CD4-positive, alpha-beta memory T cell (primary cell): Measurements from ENCODE around the gene HDDC2. TPM values are rescaled to one million over a fixed set of nuclear protein-coding genes. Genes with fewer than 3 reads are reported as not detected.

ENCODE experiments used
- CTCF ChIA-PET: fragments of 350-600 bp; sonication (Branson Sonifier 250); formaldehyde crosslinking; loops from one replicate; lab custom pipeline; 2021; ENCODE audit warnings: inconsistent platforms; ENCODE audit not compliant: partially characterized antibody; lab: Charles Lee
- POLR2A ChIA-PET: fragments of 350-600 bp; sonication (Branson Sonifier 250); formaldehyde crosslinking; loops from one replicate; lab custom pipeline; 2021; ENCODE audit not compliant: partially characterized antibody; lab: Charles Lee
- DNase-seq, 5 donors: peaks; one replicate each; pipeline versions ENCODE4 v3.0.0 to v3.0.0-alpha.2; 2020 to 2022; ENCODE audit warnings: mixed read lengths in 1 of 5
- H3K27ac ChIP-seq: one replicate; pipeline ENCODE4 v1.7.0; 2013; ENCODE audit warnings: low read depth, low read length
- H3K27me3 ChIP-seq: 2 replicates; pipeline ENCODE4 v1.7.0; 2013; ENCODE audit warnings: mild to moderate bottlenecking, low read length, moderate library complexity; ENCODE audit not compliant: insufficient read depth
- H3K36me3 ChIP-seq: 2 replicates; pipeline ENCODE4 v1.7.0; 2013; ENCODE audit warnings: mild to moderate bottlenecking, low read length, moderate library complexity; ENCODE audit not compliant: insufficient read depth
- H3K4me1 ChIP-seq: 2 replicates; pipeline ENCODE4 v1.7.0; 2013; ENCODE audit warnings: mild to moderate bottlenecking, low read length, moderate library complexity; ENCODE audit not compliant: insufficient read depth
- H3K4me3 ChIP-seq, 2 donors: one replicate each; pipeline ENCODE4 v1.7.0; 2013; ENCODE audit warnings: low read length in 2 of 2, mild to moderate bottlenecking in 1 of 2
- H3K9me3 ChIP-seq, 2 donors: one replicate each; pipeline ENCODE4 v1.7.0; 2013; ENCODE audit warnings: low read length in 2 of 2, control low read depth in 1 of 2; ENCODE audit not compliant: control insufficient read depth in 1 of 2
- H3K27ac Mint-ChIP-seq, 7 donors: one replicate each; pipeline ENCODE4 v1.8.0; 2020 to 2021; ENCODE audit warnings: mixed read lengths in 7 of 7, mild to moderate bottlenecking in 6 of 7, inconsistent platforms in 3 of 7, moderate library complexity in 3 of 7
- H3K27me3 Mint-ChIP-seq, 2 donors: one replicate each; pipeline ENCODE4 v1.8.0; 2020 to 2021; ENCODE audit warnings: mixed read lengths in 2 of 2
- H3K36me3 Mint-ChIP-seq, 2 donors: one replicate each; pipeline ENCODE4 v1.8.0; 2020 to 2021; ENCODE audit warnings: mixed read lengths in 2 of 2, inconsistent platforms in 1 of 2, mild to moderate bottlenecking in 1 of 2
- H3K4me1 Mint-ChIP-seq, 4 donors: one replicate each; pipeline ENCODE4 v1.8.0; 2020 to 2021; ENCODE audit warnings: mixed read lengths in 4 of 4, mild to moderate bottlenecking in 1 of 4
- H3K4me3 Mint-ChIP-seq, 8 donors: one replicate each; pipeline ENCODE4 v1.8.0; 2020 to 2021; ENCODE audit warnings: mixed read lengths in 8 of 8, mild to moderate bottlenecking in 7 of 8, moderate library complexity in 6 of 8, inconsistent platforms in 3 of 8
- H3K9me3 Mint-ChIP-seq, 8 donors: one replicate each; pipeline ENCODE4 v1.8.0; 2020 to 2021; ENCODE audit warnings: mixed read lengths in 8 of 8, mild to moderate bottlenecking in 5 of 8, inconsistent platforms in 3 of 8, moderate library complexity in 1 of 8
- intact Hi-C: fragments of 100-400 bp; cut with micrococcal nuclease; formaldehyde crosslinking; loops from one replicate; pipeline ENCODE4 v1.15.1; 2023
- polyA plus RNA-seq, 2 donors: library from polyadenylated mRNA; unstranded; fragments of 300-500 nt; fragmentation: Illumina TruSeq; gene quantifications; one replicate each; pipeline ENCODE4 v1.2.3, GENCODE V29; 2021
- total RNA-seq, 2 experiments: library from RNA; stranded (reverse); gene quantifications; one replicate each; pipeline ENCODE4 v1.2.3, GENCODE V29; 2021

The HDDC2 gene
- total and polyA plus RNA-seq, 4 experiments from 2014 or later: 49.5 to 128 (median 75.3) TPM

DNA sequence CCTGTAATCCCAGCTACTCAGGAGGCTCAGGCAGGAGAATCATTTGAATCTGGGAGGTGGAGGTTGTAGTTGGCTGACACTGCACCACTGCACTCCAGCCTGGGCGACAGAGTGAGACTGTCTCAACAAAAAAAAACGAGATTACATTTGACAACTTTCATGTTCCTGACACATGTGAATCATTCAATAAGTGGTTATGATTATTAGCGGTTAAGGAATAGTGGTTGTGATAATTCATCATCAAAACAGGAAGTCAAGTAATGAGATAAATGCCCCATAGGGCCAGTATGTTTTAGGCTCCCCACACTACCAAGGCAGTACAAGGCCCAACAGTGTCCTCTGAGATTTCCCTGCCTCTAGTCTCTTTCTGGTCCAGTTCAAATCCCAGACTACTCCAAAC is 2.5 kb downstream of the HDDC2 start:
- Mint-ChIP-seq H3K9me3 (peaks cover 0 to 3% (median 0%) of the 10 kb centered on the region in 8 donors), H3K36me3 (peaks cover 34 to 55% of the 10 kb centered on the region in 2 donors), H3K27ac (peak overlapping the region; percentile 34 to 97 (median 78)), H3K4me3 (peak overlapping the region; percentile 17 to 97 (median 84)), H3K27me3 (no peaks in the 10 kb centered on the region), H3K4me1 (peaks cover 54 to 74% (median 68%) of the 10 kb centered on the region in 4 donors)
- Histone ChIP-seq H3K4me1 (peaks cover 47% of the 10 kb centered on the region), H3K27ac (peak overlapping the region; percentile 10), H3K36me3 (peaks cover 4% of the 10 kb centered on the region), H3K27me3 (no peaks in the 10 kb centered on the region), H3K4me3 (no peak overlapping the region), H3K9me3 (no peaks in the 10 kb centered on the region)
- CTCF ChIA-PET: interaction anchor here (2.6 to 4.3 kb wide), 2 partner anchors 12 to 13 kb away, joined by 18 to 36 read pairs; no protein-coding TSS in a partner anchor
- peak in 1 of 5 donors; percentile 11 for DNase-seq
- intact Hi-C loops: no loop called here
- POLR2A ChIA-PET: no interaction called here

DNA sequence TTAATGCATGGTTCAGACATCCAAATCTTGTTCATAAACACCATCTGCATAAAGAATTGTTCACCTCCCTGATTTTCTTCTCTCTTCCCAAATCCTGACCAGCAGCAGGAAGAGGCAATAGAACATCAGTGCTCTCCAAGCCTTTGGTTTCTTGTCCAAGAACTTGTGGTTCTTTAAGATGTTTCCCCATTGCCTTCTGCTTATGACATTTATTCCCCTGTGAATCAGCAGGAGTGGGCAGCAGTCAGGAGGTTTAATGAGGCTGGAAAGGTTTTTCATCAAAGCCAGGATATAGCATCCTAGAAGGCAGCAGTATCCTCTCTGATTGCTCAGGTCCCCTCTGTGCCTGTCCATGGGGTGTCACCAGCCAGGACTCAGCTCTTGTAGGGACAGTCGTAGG is 5.3 kb downstream of the HDDC2 start:
- no peak overlapping the region for H3K27ac ChIP-seq
- Mint-ChIP-seq H3K9me3 (peaks cover 0 to 1% (median 0%) of the 10 kb centered on the region in 8 donors), H3K27me3 (no peaks in the 10 kb centered on the region), H3K4me1 (peaks cover 42 to 69% (median 58%) of the 10 kb centered on the region in 4 donors), H3K36me3 (peaks cover 52 to 74% of the 10 kb centered on the region in 2 donors), H3K4me3 (no peak overlapping the region), H3K27ac (peak overlapping the region in 2 of 7 donors; percentile 8 to 11)
- peaks cover 25% of the 10 kb centered on the region for H3K4me1 ChIP-seq
- H3K4me3 ChIP-seq: no peak overlapping the region
- H3K36me3 ChIP-seq: peaks cover 8% of the 10 kb centered on the region
- ChIA-PET POLR2A (no interaction called here), CTCF (interaction anchor here (1.1 to 2.6 kb wide), 2 partner anchors 15 to 452 kb away, joined by 3 to 18 read pairs; no protein-coding TSS in a partner anchor)
- no peak for DNase-seq
- H3K27me3 ChIP-seq: no peaks in the 10 kb centered on the region
- H3K9me3 ChIP-seq: no peaks in the 10 kb centered on the region
- intact Hi-C loops: no loop called here

DNA sequence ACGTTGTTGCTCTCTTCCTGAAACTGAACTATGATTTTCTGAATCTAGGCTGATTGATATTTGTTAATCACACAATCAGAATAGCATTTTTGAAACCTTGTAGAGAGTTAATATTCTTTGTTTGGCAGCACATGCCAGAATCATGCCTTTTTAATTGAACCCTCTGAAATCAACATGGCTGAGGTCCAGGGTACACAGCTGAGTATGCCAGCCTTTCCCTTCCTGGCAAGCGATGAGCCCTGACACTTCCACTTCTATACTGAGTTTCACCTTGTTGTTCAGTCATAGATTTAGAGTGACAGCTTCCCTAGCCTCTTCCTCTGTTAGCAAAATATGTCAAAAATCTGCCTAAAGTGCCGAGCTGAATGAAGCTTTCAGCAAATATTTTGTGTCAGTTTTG is 6.8 kb downstream of the HDDC2 start:
- H3K27me3 ChIP-seq: no peaks in the 10 kb centered on the region
- H3K27me3 Mint-ChIP-seq: no peaks in the 10 kb centered on the region
- H3K27ac Mint-ChIP-seq: peak overlapping the region in 1 of 7 donors; percentile 37
- H3K4me1 ChIP-seq: peaks cover 14% of the 10 kb centered on the region
- H3K4me1 Mint-ChIP-seq: peaks cover 32 to 55% (median 47%) of the 10 kb centered on the region in 4 donors
- H3K4me3 Mint-ChIP-seq: no peak overlapping the region
- H3K9me3 ChIP-seq: no peaks in the 10 kb centered on the region
- DNase-seq: no peak
- no peak overlapping the region for H3K4me3 ChIP-seq
- peaks cover 16% of the 10 kb centered on the region for H3K36me3 ChIP-seq
- H3K36me3 Mint-ChIP-seq: peaks cover 65 to 82% of the 10 kb centered on the region in 2 donors
- H3K27ac ChIP-seq: no peak overlapping the region
- H3K9me3 Mint-ChIP-seq: peaks cover 0 to 1% (median 0%) of the 10 kb centered on the region in 8 donors
- ChIA-PET CTCF (no interaction called here), POLR2A (no interaction called here)
- intact Hi-C loops: no loop called here

DNA sequence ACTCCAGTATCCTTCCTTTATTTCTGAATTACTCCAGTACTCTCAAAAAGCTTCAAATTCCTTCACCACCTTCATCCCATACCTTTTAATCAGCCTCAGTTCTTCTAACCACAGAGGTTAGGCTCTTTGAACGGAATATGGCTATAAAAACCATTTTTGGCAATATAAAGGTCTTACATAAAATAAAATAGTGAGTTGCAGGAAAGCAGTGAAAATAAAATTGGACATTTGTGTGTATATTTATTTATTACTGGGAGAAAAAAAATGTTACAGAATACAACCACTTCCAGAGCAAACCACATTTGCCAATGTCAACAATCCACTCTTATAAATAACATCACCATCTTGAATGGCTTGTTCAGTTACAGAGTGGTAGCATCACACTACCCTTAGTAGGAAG is 7.7 kb downstream of the HDDC2 start:
- Mint-ChIP-seq H3K27me3 (no peaks in the 10 kb centered on the region), H3K27ac (peak overlapping the region in 1 of 7 donors; percentile 54), H3K4me3 (no peak overlapping the region), H3K36me3 (peaks cover 66 to 79% of the 10 kb centered on the region in 2 donors), H3K9me3 (peaks cover 0 to 3% (median 1%) of the 10 kb centered on the region in 8 donors), H3K4me1 (peaks cover 24 to 46% (median 40%) of the 10 kb centered on the region in 4 donors)
- Histone ChIP-seq H3K27me3 (no peaks in the 10 kb centered on the region), H3K4me1 (peaks cover 5% of the 10 kb centered on the region), H3K4me3 (no peak overlapping the region), H3K9me3 (no peaks in the 10 kb centered on the region), H3K36me3 (peaks cover 16% of the 10 kb centered on the region), H3K27ac (no peak overlapping the region)
- intact Hi-C loops: no loop called here
- ChIA-PET CTCF (no interaction called here), POLR2A (interaction anchor here (1.2 to 2.3 kb wide), 2 partner anchors 7 to 487 kb away, joined by 4 to 11 read pairs; partner anchors contain the start of gene HDDC2)
- no peak for DNase-seq

DNA sequence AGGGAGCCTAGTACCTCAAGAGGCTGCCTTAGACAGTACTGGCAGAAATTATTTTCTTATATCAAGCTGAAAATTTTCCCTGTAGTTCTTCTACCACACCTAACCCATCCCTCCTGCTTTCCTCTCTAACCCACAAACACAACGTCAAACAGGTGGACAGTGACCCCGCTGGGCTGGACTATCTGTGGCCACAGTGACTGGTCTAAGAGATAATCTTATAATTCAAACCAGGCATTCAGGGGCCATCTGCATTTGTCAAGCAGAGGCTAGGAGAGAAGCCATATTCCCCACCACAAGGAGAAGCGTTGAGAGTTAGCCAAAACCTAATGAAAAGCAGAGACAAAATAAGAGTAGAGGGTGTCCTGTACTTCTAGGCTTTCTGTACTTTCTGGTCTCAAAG is 8.2 kb downstream of the HDDC2 start:
- Histone ChIP-seq H3K4me3 (no peak overlapping the region), H3K4me1 (peaks cover 4% of the 10 kb centered on the region), H3K27ac (no peak overlapping the region), H3K36me3 (peaks cover 16% of the 10 kb centered on the region), H3K27me3 (no peaks in the 10 kb centered on the region), H3K9me3 (no peaks in the 10 kb centered on the region)
- H3K9me3 Mint-ChIP-seq: peaks cover 0 to 3% (median 1%) of the 10 kb centered on the region in 8 donors
- ChIA-PET CTCF (interaction anchor here (1.7 kb wide), 1 partner anchor 18 kb away, joined by 6 read pairs; no protein-coding TSS in a partner anchor), POLR2A (interaction anchor here (1.2 to 2.3 kb wide), 2 partner anchors 8 to 488 kb away, joined by 4 to 11 read pairs; partner anchors contain the start of gene HDDC2)
- intact Hi-C loops: no loop called here
- H3K36me3 Mint-ChIP-seq: peaks cover 62 to 78% of the 10 kb centered on the region in 2 donors
- H3K27me3 Mint-ChIP-seq: no peaks in the 10 kb centered on the region
- DNase-seq: no peak
- peak overlapping the region in 1 of 7 donors; percentile 32 for H3K27ac Mint-ChIP-seq
- H3K4me1 Mint-ChIP-seq: peaks cover 24 to 43% (median 38%) of the 10 kb centered on the region in 4 donors
- no peak overlapping the region for H3K4me3 Mint-ChIP-seq

DNA sequence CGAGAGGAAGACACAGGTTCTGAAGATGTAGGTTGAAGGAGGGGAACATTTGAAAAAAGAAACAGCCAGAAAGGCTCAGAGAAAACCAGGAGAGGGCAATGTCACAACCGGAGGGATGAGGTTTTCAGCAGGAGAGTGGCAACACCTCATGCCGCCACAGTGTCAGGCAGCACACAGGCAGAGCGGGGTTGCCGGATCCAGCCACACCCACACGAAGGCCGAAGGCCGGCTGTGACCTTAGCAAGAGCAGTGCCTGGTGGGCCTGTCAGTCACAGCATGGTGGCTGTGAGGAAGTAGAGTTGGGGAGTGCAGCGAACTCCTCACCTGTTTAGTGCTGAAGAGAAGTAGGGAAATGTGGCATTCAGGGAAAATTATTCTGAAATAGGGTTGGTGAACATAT is 14.0 kb downstream of the HDDC2 start:
- POLR2A ChIA-PET: no interaction called here
- Mint-ChIP-seq H3K4me1 (peaks cover 21 to 36% (median 29%) of the 10 kb centered on the region in 4 donors), H3K27ac (no peak overlapping the region), H3K4me3 (no peak overlapping the region), H3K9me3 (peaks cover 3 to 32% (median 12%) of the 10 kb centered on the region in 8 donors), H3K36me3 (peaks cover 84 to 89% of the 10 kb centered on the region in 2 donors), H3K27me3 (no peaks in the 10 kb centered on the region)
- no peak for DNase-seq
- Histone ChIP-seq H3K27ac (no peak overlapping the region), H3K9me3 (no peaks in the 10 kb centered on the region), H3K4me1 (no peaks in the 10 kb centered on the region), H3K36me3 (peaks cover 12% of the 10 kb centered on the region), H3K27me3 (no peaks in the 10 kb centered on the region), H3K4me3 (no peak overlapping the region)
- CTCF ChIA-PET: no interaction called here
- intact Hi-C loops: no loop called here

DNA sequence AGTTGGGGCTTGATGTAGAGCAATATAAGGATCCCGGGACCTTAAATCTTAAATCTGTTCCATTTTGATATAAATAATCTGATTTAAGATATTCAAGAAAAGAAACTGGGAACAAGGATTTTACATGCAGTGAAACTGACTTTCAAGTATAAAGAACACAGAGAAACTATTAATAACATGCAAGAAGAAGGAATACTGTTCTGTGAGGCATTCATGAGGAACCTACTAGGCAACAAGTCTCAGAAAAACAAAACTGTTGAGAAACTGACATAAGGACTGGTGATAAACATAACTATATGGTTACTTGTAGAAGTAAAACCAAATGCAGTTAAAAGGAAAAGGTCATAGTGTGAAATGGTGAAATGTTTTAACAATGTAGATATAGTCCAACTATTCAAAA is 15.8 kb downstream of the HDDC2 start:
- peaks cover 25 to 39% (median 34%) of the 10 kb centered on the region in 4 donors for H3K4me1 Mint-ChIP-seq
- intact Hi-C loops: no loop called here
- no peak for DNase-seq
- peaks cover 7% of the 10 kb centered on the region for H3K36me3 ChIP-seq
- H3K9me3 Mint-ChIP-seq: peaks cover 3 to 35% (median 16%) of the 10 kb centered on the region in 8 donors
- no peaks in the 10 kb centered on the region for H3K27me3 Mint-ChIP-seq
- no peaks in the 10 kb centered on the region for H3K4me1 ChIP-seq
- H3K27ac Mint-ChIP-seq: peak overlapping the region in 1 of 7 donors; percentile 7
- H3K27me3 ChIP-seq: no peaks in the 10 kb centered on the region
- POLR2A ChIA-PET: no interaction called here
- CTCF ChIA-PET: no interaction called here
- no peak overlapping the region for H3K4me3 ChIP-seq
- H3K27ac ChIP-seq: no peak overlapping the region
- H3K9me3 ChIP-seq: no peaks in the 10 kb centered on the region
- no peak overlapping the region for H3K4me3 Mint-ChIP-seq
- peaks cover 81 to 86% of the 10 kb centered on the region in 2 donors for H3K36me3 Mint-ChIP-seq
